Measurements from ENCODE around the gene SGPP1.

GRCh38 chr14:63692310-63693020 lies 35.4 kb downstream of the SGPP1 start:
- TF ChIP-seq, protein P1, sequence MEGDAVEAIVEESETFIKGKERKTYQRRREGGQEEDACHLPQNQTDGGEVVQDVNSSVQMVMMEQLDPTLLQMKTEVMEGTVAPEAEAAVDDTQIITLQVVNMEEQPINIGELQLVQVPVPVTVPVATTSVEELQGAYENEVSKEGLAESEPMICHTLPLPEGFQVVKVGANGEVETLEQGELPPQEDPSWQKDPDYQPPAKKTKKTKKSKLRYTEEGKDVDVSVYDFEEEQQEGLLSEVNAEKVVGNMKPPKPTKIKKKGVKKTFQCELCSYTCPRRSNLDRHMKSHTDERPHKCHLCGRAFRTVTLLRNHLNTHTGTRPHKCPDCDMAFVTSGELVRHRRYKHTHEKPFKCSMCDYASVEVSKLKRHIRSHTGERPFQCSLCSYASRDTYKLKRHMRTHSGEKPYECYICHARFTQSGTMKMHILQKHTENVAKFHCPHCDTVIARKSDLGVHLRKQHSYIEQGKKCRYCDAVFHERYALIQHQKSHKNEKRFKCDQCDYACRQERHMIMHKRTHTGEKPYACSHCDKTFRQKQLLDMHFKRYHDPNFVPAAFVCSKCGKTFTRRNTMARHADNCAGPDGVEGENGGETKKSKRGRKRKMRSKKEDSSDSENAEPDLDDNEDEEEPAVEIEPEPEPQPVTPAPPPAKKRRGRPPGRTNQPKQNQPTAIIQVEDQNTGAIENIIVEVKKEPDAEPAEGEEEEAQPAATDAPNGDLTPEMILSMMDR (optimal IDR thresholded peaks at IDR 0.05 in 1 of 3, IDR thresholded peaks at IDR 0.05 in 1 of 3, conservative IDR thresholded peaks at IDR 0.05 in 1 of 3; ENCODE audit: extremely low read depth in 1 of 3, insufficient read depth in 2 of 3, low read length in 3 of 3), result no peak
- no peak for TF ChIP-seq EZH2 (IDR thresholded peaks at IDR 0.05; ENCODE audit: low read length)
